OCI-LY3 (cell line): ENCODE results near the gene ELAPOR1.

ENCODE experiments used
- EZH2phosphoT487 ChIP-seq: fragments of 200-600 bp; shearing (Covaris generic); IDR thresholded peaks from 2 replicates; pipeline ENCODE4 v1.6.1; 2018; ENCODE audit warnings: antibody characterized with exemption, mixed run types, low read depth
- TF ChIP-seq, protein P1 (sequence below): fragments of 200-600, 300-600 bp; sonication (generic); IDR thresholded peaks from 2 replicates; pipeline ENCODE4 v1.5.1; 2014; ENCODE audit warnings: antibody characterized with exemption, low read length, low read depth

DNA sequence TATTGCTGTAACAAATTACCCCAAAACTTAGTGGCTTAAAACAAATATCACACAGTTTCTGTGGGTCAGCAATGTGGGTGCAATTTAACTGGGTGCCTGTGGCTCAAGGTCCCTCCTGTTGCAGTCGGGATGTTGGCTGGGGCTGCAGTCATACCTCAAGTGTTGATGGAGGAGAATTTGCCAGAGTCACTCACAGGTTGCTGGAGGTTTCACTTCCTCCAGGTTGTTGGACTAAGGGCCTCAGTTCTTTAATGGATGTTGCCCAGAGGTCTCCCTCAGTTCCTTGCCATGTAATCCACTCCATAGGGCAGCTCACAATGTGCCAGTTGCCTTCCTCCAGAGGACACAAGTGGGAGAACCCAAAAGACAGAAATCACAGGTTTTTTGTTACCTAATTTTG lies 35.6 kb upstream of the ELAPOR1 start:
- TF ChIP-seq, protein P1, sequence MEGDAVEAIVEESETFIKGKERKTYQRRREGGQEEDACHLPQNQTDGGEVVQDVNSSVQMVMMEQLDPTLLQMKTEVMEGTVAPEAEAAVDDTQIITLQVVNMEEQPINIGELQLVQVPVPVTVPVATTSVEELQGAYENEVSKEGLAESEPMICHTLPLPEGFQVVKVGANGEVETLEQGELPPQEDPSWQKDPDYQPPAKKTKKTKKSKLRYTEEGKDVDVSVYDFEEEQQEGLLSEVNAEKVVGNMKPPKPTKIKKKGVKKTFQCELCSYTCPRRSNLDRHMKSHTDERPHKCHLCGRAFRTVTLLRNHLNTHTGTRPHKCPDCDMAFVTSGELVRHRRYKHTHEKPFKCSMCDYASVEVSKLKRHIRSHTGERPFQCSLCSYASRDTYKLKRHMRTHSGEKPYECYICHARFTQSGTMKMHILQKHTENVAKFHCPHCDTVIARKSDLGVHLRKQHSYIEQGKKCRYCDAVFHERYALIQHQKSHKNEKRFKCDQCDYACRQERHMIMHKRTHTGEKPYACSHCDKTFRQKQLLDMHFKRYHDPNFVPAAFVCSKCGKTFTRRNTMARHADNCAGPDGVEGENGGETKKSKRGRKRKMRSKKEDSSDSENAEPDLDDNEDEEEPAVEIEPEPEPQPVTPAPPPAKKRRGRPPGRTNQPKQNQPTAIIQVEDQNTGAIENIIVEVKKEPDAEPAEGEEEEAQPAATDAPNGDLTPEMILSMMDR = no peak
- TF ChIP-seq EZH2phosphoT487 = no peak
